Measurements from ENCODE around the gene KCNH1. TPM values are rescaled to one million over a fixed set of nuclear protein-coding genes. Genes with fewer than 3 reads are reported as not detected.

KCNH1 gene
- total RNA-seq, 1 experiment from 2014 or later, result 0.17 TPM

GRCh38 chr1:210878564-210878963 is 255.4 kb downstream of the KCNH1 start:
- H3K27ac Mint-ChIP-seq, result no peak overlapping the region
- no peak for ATAC-seq
- no peaks in the 10 kb centered on the region for H3K36me3 Mint-ChIP-seq
- peaks cover 8% of the 10 kb centered on the region for H3K4me1 Mint-ChIP-seq
- POLR2A ChIA-PET, result no interaction called here
- no peak for DNase-seq (ENCODE audit: low spot score)
- no peaks in the 10 kb centered on the region for H3K9me3 Mint-ChIP-seq
- no peak overlapping the region for H3K4me3 Mint-ChIP-seq
- CTCF ChIA-PET, result no interaction called here
- H3K27me3 Mint-ChIP-seq (ENCODE audit: low read depth), result no peaks in the 10 kb centered on the region
- TF ChIP-seq, protein P1, sequence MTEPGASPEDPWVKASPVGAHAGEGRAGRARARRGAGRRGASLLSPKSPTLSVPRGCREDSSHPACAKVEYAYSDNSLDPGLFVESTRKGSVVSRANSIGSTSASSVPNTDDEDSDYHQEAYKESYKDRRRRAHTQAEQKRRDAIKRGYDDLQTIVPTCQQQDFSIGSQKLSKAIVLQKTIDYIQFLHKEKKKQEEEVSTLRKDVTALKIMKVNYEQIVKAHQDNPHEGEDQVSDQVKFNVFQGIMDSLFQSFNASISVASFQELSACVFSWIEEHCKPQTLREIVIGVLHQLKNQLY (CRISPR knock-in tag; IDR thresholded peaks at IDR 0.05), result no peak
- TF ChIP-seq ZNF281 (CRISPR knock-in tag; IDR thresholded peaks at IDR 0.05) (no peak), NFE2L1 (CRISPR knock-in tag; IDR thresholded peaks at IDR 0.05) (no peak), PRRX2 (CRISPR knock-in tag; IDR thresholded peaks at IDR 0.05) (no peak), SOX15 (CRISPR knock-in tag; IDR thresholded peaks at IDR 0.05) (no peak), GRHL2 (CRISPR knock-in tag; IDR thresholded peaks at IDR 0.05; ENCODE audit: insufficient replicate concordance, severe bottlenecking) (no peak)
- TF ChIP-seq, protein P2, sequence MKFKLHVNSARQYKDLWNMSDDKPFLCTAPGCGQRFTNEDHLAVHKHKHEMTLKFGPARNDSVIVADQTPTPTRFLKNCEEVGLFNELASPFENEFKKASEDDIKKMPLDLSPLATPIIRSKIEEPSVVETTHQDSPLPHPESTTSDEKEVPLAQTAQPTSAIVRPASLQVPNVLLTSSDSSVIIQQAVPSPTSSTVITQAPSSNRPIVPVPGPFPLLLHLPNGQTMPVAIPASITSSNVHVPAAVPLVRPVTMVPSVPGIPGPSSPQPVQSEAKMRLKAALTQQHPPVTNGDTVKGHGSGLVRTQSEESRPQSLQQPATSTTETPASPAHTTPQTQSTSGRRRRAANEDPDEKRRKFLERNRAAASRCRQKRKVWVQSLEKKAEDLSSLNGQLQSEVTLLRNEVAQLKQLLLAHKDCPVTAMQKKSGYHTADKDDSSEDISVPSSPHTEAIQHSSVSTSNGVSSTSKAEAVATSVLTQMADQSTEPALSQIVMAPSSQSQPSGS (CRISPR knock-in tag; IDR thresholded peaks at IDR 0.05; ENCODE audit: borderline replicate concordance, low read depth), result no peak
- TF ChIP-seq, protein P3, sequence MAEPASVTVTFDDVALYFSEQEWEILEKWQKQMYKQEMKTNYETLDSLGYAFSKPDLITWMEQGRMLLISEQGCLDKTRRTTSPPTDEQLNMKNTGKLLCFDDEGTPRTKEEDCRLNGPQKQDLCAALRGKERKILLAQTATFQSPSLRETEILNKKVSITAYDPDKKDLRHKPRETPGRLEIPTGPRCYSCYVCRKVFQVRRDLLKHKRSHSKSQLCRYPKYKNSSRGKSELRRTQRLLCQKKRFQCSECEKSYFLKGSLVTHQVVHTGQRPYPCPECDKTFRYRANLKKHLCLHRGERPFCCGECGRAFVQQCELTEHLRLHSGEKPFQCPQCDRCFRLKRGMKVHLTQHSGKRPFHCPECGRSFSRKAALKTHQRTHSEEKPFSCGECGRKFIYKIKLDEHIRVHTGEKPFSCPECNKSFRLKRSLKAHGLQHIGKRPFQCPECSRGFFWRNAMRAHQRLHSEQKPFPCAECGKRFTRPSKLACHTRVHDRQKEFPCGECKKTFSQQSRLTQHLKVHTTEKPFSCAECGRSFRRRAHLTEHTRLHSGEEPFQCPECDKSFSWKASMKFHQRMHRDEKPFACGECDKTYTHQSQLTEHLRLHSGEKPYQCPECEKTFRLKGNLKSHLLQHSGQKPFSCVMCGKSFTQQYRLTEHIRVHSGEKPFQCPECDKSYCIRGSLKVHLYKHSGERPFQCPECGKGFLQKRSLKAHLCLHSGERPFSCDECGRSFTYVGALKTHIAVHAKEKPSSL (CRISPR knock-in tag; conservative IDR thresholded peaks at IDR 0.05), result no peak

- Mint-ChIP-seq H3K27me3 (ENCODE audit: low read depth) (no peaks in the 10 kb centered on the region), H3K27ac (no peak overlapping the region), H3K4me1 (no peaks in the 10 kb centered on the region), H3K9me3 (peaks cover 12% of the 10 kb centered on the region), H3K36me3 (no peaks in the 10 kb centered on the region), H3K4me3 (no peak overlapping the region)
- DNase-seq (ENCODE audit: low spot score) (no peak), ATAC-seq (no peak)
- POLR2A ChIA-PET, result no interaction called here
- CTCF ChIA-PET, result no interaction called here
- TF ChIP-seq FOXJ3 (CRISPR knock-in tag; IDR thresholded peaks at IDR 0.05; ENCODE audit: borderline replicate concordance) (no peak), ZNF423 (CRISPR knock-in tag; IDR thresholded peaks at IDR 0.05) (no peak), NFYB (CRISPR knock-in tag; conservative IDR thresholded peaks at IDR 0.05; ENCODE audit: low read depth) (no peak), ZNF281 (CRISPR knock-in tag; IDR thresholded peaks at IDR 0.05) (no peak), SMAD3 (CRISPR knock-in tag; IDR thresholded peaks at IDR 0.05; ENCODE audit: borderline replicate concordance) (no peak), NR1H2 (CRISPR knock-in tag; IDR thresholded peaks at IDR 0.05) (no peak)
- TF ChIP-seq, protein P3 (CRISPR knock-in tag; conservative IDR thresholded peaks at IDR 0.05), result no peak
Measured at GRCh38 chr1:210876275-210876674, 257.7 kb downstream of the KCNH1 start.
